SK-N-SH treated with all-trans-retinoic acid at 6 μM for 48 hours (cell line): ENCODE results near the gene IFI44L.

Source experiments
- ATAC-seq: fragments of 200-7000 bp; cut with Tn5 transposase; 3 replicates; pipeline ENCODE4 v1.9.1; 2020; ENCODE audit warnings: mild to moderate bottlenecking, moderate library complexity
- ARNTL ChIP-seq: fragments of 450-650 bp; formaldehyde crosslinking; IDR thresholded peaks from 2 replicates; pipeline ENCODE4 v1.5.0; 2020; ENCODE audit warnings: low read depth, mild to moderate bottlenecking, moderate library complexity, borderline replicate concordance
- BACH2 ChIP-seq: fragments of 250-450 bp; sonication (Bioruptor Pico); IDR thresholded peaks from 2 replicates; pipeline ENCODE4 v1.9.0; 2021; ENCODE audit warnings: mild to moderate bottlenecking, borderline replicate concordance
- CSDC2 ChIP-seq: fragments of 250-450 bp; sonication (Bioruptor Pico); IDR thresholded peaks from 2 replicates; pipeline ENCODE4 v1.5.0; 2020; ENCODE audit warnings: mild to moderate bottlenecking, moderate library complexity
- CSRNP3 ChIP-seq: fragments of 250-450 bp; sonication (Bioruptor Pico); IDR thresholded peaks from 2 replicates; pipeline ENCODE4 v1.5.1; 2021; ENCODE audit warnings: mild to moderate bottlenecking, moderate library complexity
- ESRRG ChIP-seq: fragments of 250-450 bp; sonication (Bioruptor Pico); IDR thresholded peaks from 2 replicates; pipeline ENCODE4 v1.6.1; 2021; ENCODE audit warnings: mild to moderate bottlenecking
- GLIS3 ChIP-seq: fragments of 250-450 bp; sonication (Bioruptor Pico); IDR thresholded peaks from 2 replicates; pipeline ENCODE4 v1.5.0; 2020; ENCODE audit warnings: mild to moderate bottlenecking, moderate library complexity
- ISL1 ChIP-seq: fragments of 250-450 bp; sonication (Bioruptor Pico); IDR thresholded peaks from 2 replicates; pipeline ENCODE4 v2.1.2; 2022; ENCODE audit warnings: mild to moderate bottlenecking, moderate library complexity
- OSR1 ChIP-seq: fragments of 250-450 bp; sonication (Bioruptor Pico); IDR thresholded peaks from 2 replicates; pipeline ENCODE4 v1.8.0; 2022; ENCODE audit warnings: moderate library complexity, mild to moderate bottlenecking, inconsistent platforms
- PPARA ChIP-seq: fragments of 250-450 bp; sonication (Bioruptor Pico); IDR thresholded peaks from 2 replicates; pipeline ENCODE4 v1.5.0; 2020; ENCODE audit warnings: mild to moderate bottlenecking, borderline replicate concordance
- RARB ChIP-seq: fragments of 250-450 bp; sonication (Bioruptor Pico); IDR thresholded peaks from 2 replicates; pipeline ENCODE4 v1.8.0; 2021; ENCODE audit warnings: mild to moderate bottlenecking, moderate library complexity
- SNAI2 ChIP-seq: fragments of 250-450 bp; sonication (Bioruptor Pico); IDR thresholded peaks from 2 replicates; pipeline ENCODE4 v1.5.0; 2020; ENCODE audit warnings: mild to moderate bottlenecking, moderate library complexity
- TCF4 ChIP-seq: fragments of 250-450 bp; sonication (Bioruptor Pico); IDR thresholded peaks from 2 replicates; pipeline ENCODE4 v1.8.0; 2021; ENCODE audit warnings: mild to moderate bottlenecking, moderate library complexity, borderline replicate concordance
- TOX ChIP-seq: fragments of 250-450 bp; sonication (Bioruptor Pico); IDR thresholded peaks from 2 replicates; pipeline ENCODE4 v1.8.0; 2021; ENCODE audit warnings: mild to moderate bottlenecking, moderate library complexity, borderline replicate concordance
- ZC3H10 ChIP-seq: fragments of 250-450 bp; sonication (Bioruptor Pico); IDR thresholded peaks from 2 replicates; pipeline ENCODE4 v1.5.1; 2021; ENCODE audit warnings: mild to moderate bottlenecking, moderate library complexity
- ZFP3 ChIP-seq: fragments of 250-450 bp; sonication (Bioruptor Pico); IDR thresholded peaks from 2 replicates; pipeline ENCODE4 v1.5.0; 2020; ENCODE audit warnings: mild to moderate bottlenecking, moderate library complexity
- ZFP30 ChIP-seq: fragments of 450-650 bp; formaldehyde crosslinking; IDR thresholded peaks from 2 replicates; pipeline ENCODE4 v1.5.0; 2022; ENCODE audit warnings: mild to moderate bottlenecking, moderate library complexity
- ZNF565 ChIP-seq: fragments of 450-650 bp; formaldehyde crosslinking; conservative IDR thresholded peaks from 2 replicates; pipeline ENCODE4 v1.5.0; 2020; ENCODE audit warnings: low read depth, mild to moderate bottlenecking, moderate library complexity
- ZNF70 ChIP-seq: fragments of 450-650 bp; formaldehyde crosslinking; IDR thresholded peaks from 2 replicates; pipeline ENCODE4 v1.5.0; 2020; ENCODE audit warnings: mild to moderate bottlenecking, moderate library complexity
- ZNF8 ChIP-seq: fragments of 450-650 bp; formaldehyde crosslinking; IDR thresholded peaks from 2 replicates; pipeline ENCODE4 v1.5.0; 2020; ENCODE audit warnings: mild to moderate bottlenecking, moderate library complexity
- TF ChIP-seq, protein P1 (sequence below): fragments of 250-450 bp; sonication (Bioruptor Pico); IDR thresholded peaks from 2 replicates; pipeline ENCODE4 v1.8.0; 2021; ENCODE audit warnings: low read depth, mild to moderate bottlenecking, moderate library complexity, borderline replicate concordance
- TF ChIP-seq, protein P2 (sequence below): fragments of 250-450 bp; sonication (Bioruptor Pico); IDR thresholded peaks from 2 replicates; pipeline ENCODE4 v1.5.1; 2020; ENCODE audit warnings: low read depth, mild to moderate bottlenecking, moderate library complexity

The IFI44L gene

GRCh38 chr1:78688697-78689096, 68.4 kb downstream of the IFI44L start:
- TF ChIP-seq ZNF565 (CRISPR knock-in tag) = no peak

DNA sequence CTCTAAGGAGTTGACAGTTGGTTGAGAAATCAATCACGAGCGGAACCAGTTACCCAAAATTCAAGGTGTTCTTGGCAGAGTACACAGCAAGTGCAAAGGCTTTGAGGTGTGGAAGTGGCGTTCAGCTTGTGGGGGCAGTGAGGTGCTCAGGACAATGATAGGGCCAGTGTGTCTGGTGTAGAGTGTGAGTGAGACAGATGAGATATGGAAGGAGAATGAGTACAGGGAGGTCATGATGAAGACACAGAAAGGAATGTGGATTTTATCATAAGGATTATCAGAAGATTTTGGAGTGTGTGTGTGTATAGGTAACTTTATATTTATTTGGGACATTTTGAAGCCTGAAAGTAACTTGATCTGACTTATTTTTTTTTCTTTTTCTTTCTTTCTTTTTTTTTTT, 70.3 kb downstream of the IFI44L start:
- ATAC-seq = no peak
- TF ChIP-seq, protein P1, sequence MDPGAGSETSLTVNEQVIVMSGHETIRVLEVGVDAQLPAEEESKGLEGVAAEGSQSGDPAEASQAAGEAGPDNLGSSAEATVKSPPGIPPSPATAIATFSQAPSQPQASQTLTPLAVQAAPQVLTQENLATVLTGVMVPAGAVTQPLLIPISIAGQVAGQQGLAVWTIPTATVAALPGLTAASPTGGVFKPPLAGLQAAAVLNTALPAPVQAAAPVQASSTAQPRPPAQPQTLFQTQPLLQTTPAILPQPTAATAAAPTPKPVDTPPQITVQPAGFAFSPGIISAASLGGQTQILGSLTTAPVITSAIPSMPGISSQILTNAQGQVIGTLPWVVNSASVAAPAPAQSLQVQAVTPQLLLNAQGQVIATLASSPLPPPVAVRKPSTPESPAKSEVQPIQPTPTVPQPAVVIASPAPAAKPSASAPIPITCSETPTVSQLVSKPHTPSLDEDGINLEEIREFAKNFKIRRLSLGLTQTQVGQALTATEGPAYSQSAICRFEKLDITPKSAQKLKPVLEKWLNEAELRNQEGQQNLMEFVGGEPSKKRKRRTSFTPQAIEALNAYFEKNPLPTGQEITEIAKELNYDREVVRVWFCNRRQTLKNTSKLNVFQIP (CRISPR knock-in tag) = no peak
- no peak for TF ChIP-seq ZFP30 (CRISPR knock-in tag)
- no peak for TF ChIP-seq TOX
- no peak for TF ChIP-seq BACH2 (CRISPR knock-in tag)
- TF ChIP-seq ZNF70 (CRISPR knock-in tag) = no peak
- TF ChIP-seq, protein P2, sequence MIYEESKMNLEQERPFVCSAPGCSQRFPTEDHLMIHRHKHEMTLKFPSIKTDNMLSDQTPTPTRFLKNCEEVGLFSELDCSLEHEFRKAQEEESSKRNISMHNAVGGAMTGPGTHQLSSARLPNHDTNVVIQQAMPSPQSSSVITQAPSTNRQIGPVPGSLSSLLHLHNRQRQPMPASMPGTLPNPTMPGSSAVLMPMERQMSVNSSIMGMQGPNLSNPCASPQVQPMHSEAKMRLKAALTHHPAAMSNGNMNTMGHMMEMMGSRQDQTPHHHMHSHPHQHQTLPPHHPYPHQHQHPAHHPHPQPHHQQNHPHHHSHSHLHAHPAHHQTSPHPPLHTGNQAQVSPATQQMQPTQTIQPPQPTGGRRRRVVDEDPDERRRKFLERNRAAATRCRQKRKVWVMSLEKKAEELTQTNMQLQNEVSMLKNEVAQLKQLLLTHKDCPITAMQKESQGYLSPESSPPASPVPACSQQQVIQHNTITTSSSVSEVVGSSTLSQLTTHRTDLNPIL (CRISPR knock-in tag) = no peak
- TF ChIP-seq GLIS3 (CRISPR knock-in tag) = no peak
- no peak for TF ChIP-seq ZNF8 (CRISPR knock-in tag)
- TF ChIP-seq ZFP3 (CRISPR knock-in tag) = no peak
- TF ChIP-seq CSDC2 = no peak
- TF ChIP-seq ZC3H10 (CRISPR knock-in tag) = no peak
- no peak for TF ChIP-seq ZNF565 (CRISPR knock-in tag)
- no peak for TF ChIP-seq ISL1

More at GRCh38 chr1:78688697-78689096, 68.4 kb downstream of the IFI44L start:
- ATAC-seq = peak; percentile 81

DNA sequence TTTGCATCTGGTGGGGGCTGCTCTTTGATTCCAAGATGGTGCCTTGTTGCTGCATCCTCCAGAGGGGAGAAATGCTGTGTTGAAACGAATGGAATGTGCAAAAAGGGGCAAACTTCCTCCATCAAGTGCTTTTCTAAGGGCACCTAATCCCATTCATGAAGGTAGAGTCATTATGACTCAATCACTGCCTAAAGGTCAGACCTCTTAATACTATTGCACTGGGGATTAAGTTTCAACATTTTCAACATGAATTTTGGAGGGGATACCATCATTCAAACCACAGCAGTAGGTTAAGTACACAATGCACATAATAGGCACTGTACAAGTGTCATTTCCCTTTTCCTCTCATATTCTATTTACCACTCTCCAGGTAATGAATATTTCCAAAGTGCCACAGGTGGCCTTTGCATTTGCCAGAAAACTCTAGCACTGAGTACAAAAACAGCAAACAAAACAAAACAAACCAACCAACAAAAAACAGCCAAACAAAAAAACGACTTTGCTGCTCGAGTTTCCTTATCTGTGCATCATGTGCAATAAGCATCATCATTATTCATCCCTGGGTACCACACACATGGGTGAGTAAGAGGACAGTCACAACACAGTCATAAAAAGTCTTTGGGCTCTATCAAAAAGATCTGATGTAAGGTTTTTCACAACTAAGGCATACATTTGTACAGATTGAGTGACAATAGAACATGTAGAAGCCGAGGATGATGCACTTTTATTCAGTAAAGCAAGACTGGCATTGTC, 71.9 kb downstream of the IFI44L start:
- TF ChIP-seq ESRRG (CRISPR knock-in tag) (no peak), TOX (no peak), CSDC2 (no peak), TCF4 (CRISPR knock-in tag) (no peak), ZNF70 (CRISPR knock-in tag) (no peak), GLIS3 (CRISPR knock-in tag) (no peak), ZC3H10 (CRISPR knock-in tag) (no peak), RARB (no peak), ZFP3 (CRISPR knock-in tag) (no peak), ZNF565 (CRISPR knock-in tag) (no peak), OSR1 (no peak), BACH2 (CRISPR knock-in tag) (no peak), SNAI2 (no peak), CSRNP3 (no peak), ARNTL (CRISPR knock-in tag) (no peak), ISL1 (no peak), PPARA (CRISPR knock-in tag) (no peak)
- TF ChIP-seq, protein P2 (CRISPR knock-in tag) = no peak
- TF ChIP-seq, protein P1 (CRISPR knock-in tag) = no peak
- ATAC-seq = peak; percentile 14; the same call in 1 of the 3 replicates
